Adipose tissue (tissue), 3 donors: Measurements from ENCODE around the gene CPLX4. TPM values are rescaled to one million over a fixed set of nuclear protein-coding genes. Genes with fewer than 3 reads are reported as not detected.

ENCODE experiments used
- H3K27ac ChIP-seq: one replicate; pipeline ENCODE4 v1.5.1; 2013; ENCODE audit warnings: low read depth, low read length
- WGBS, 3 donors: extraction: QIAGEN DNeasy Blood & Tissue Kit; methylation state at CpG; one replicate each; pipeline ENCODE4 v1.1.7; 2013; 5-methylcytosine and 5-hydroxymethylcytosine counted together
- polyA plus RNA-seq, 3 donors: library from polyadenylated mRNA; stranded (reverse); fragments of 200-250 nt; gene quantifications; one replicate each; pipeline ENCODE4 v1.2.3, GENCODE V29; 2013
- donor health status: healthy with polysubstance abuse.
- donor health status: Bipolar disorder and iron deficiency.
- donor health status: healthy.

CPLX4 gene
- polyA plus RNA-seq, 3 donors = 0.07 TPM; not detected in 2

DNA sequence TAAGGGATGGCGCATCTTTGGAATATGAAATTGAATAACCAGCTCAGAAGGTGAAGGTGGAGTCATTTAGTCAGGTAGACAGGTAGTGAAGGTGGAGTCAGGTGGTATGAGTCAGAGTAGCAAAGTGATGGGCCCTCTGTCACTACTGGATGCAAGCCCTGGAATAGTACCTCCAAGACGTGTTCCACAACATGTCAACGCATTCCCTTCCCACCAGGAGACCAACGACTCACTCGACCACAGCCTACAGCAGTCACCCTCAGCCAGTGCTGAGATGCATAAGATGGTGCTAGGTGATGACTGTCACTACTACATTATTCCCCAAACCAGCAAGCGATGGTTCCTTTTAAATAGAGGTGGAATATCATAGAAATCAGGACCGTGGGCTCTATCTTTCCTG lies 6.8 kb downstream of the CPLX4 start:
- WGBS, 3 donors = 78 to 90% (median 88%) methylated on average over 7 of the region's 7 CpGs
- no peak overlapping the region for H3K27ac ChIP-seq

DNA sequence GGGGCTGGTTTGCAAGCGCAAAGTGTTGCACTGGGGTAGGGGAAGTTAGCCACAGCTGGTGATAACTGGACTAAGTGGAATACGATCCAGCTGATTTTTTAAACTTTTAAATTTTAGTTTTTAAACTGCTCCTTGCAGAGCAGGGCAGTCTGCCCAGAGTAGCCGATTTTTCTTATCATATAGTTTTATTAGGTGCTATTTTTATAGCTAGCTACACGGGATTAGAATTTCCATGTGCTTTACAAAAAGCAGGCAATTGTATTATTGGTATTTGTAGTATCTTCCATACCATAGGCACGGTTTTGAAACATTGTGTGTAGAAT lies 9.6 kb downstream of the CPLX4 start:
- WGBS, 3 donors = 10 to 15% (median 12%) methylated on average over 5 of the region's 5 CpGs
- H3K27ac ChIP-seq = no peak overlapping the region

DNA sequence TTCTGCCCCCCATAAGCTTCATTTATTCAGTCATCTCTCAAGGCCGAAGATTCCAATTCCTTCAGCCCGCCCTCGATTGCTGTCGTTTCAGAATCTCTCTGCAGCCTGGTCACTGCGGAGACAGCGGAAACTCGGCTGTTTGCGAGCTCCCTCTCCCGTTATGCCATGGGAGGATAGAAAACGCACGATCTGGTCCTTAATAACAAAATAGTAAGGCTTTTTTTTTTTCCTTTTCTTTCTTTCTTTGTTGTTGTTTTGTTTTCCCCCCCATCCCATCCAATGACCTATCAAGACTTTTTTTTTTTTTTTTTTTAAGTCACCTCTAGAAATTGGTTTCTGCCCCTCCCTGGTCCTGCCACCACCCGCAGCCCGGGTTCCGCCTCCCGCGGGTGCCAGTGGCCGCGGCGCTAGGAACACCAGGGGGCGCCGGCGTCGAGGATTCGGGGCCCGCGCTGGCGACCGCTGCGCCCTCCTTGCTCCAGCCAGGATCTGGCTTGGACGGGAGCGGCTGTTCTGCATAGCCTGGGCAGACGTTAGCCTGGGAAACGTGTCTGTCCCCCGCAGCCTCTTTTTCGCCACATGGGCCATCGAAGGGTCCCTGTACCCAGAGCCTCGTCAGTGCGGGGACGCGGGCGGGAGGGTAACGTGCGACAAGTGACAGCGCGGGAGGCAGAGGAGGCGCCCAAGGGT lies 10.1 kb downstream of the CPLX4 start:
- 1 to 3% (median 2%) methylated on average over 46 of the region's 46 CpGs for WGBS, 3 donors
- no peak overlapping the region for H3K27ac ChIP-seq

DNA sequence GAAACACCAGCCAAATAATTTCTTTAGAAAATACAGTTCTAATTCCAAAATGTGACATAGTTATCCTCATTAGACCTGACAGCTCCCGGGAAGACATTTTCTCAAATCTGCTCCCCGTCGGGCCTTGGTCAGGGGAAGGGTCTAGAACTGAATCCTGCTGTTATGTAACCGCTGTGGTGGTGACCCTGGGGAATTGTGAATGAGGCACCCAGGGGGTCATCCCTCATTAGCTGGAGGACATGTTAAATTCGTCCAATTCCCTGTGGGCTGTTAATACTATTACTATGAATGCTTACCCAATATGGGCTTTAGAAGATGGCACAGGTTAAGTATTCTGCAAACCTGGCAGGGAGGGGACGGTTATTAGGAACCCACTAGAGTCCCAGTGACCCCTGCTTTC lies 11.8 kb downstream of the CPLX4 start:
- no peak overlapping the region for H3K27ac ChIP-seq
- WGBS, 3 donors = 79 to 86% (median 81%) methylated on average over 6 of the region's 6 CpGs

DNA sequence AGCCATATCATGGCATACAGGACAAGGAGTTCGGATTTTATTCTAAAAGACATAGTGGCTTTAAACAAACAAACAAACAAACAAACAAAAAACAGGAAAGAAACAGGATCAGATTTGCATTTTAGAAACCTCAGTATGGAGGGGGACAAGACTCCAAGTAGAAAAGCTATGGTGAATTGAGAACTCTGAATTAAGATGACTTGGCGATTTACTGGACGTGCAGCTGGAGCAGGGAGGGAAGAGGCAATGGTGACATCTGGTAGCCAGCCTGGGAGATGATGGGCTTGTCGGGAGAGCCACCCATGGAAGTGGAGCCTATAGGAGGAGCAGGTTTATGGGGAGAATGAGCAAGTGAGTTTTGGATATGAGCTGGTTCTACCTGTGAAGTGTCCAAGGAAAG lies 13.2 kb downstream of the CPLX4 start:
- 70 to 73% (median 71%) methylated on average over 4 of the region's 4 CpGs for WGBS, 3 donors
- H3K27ac ChIP-seq = no peak overlapping the region

DNA sequence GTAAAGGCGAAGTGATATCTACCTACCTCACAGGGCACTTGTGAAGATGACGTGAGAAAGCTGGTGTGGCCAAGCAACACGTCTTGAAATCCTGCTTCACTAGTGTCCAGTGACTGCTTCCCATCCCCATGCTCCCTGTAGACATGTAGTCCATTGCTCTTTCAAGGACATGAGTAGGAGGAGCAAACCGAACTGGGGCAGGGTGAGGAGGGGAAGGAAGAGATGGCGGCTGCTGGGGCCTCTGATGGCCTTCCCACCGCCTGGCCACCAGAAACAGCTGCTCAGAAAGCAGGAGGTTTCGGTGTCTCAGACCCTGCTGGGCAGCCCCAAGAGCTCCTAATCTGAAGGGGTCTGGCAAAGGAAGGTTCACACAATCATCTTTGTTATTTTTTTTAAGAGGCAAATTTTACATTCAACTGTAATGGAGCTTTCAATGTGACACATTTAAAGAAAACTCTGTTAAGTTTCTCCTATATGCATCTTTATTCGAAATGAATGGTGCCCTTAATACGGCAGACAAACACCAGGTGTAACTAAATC lies 14.7 kb downstream of the CPLX4 start:
- no peak overlapping the region for H3K27ac ChIP-seq
- 78 to 83% (median 81%) methylated on average over 9 of the region's 9 CpGs for WGBS, 3 donors

DNA sequence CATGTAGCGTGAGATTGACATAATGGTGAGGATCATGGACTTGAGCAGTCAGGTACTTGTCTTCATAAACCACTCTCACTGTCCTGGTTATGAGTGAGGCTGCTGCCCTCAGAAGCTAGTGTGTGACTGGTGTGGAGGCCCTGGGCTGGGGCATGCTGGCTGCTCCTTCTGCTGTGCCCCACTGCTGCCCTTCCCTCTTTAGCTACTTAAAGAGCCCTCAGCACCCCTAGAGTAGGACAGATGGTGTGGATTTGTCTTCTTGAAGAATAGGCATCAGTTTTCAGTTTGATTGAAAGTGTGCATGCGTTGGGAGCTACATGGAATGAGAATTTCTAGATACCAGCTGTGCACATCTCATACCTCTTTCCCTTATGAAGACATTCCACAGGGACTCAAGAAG lies 15.4 kb downstream of the CPLX4 start:
- WGBS, 3 donors = 77 to 90% (median 82%) methylated on average over 2 of the region's 2 CpGs
- no peak overlapping the region for H3K27ac ChIP-seq

DNA sequence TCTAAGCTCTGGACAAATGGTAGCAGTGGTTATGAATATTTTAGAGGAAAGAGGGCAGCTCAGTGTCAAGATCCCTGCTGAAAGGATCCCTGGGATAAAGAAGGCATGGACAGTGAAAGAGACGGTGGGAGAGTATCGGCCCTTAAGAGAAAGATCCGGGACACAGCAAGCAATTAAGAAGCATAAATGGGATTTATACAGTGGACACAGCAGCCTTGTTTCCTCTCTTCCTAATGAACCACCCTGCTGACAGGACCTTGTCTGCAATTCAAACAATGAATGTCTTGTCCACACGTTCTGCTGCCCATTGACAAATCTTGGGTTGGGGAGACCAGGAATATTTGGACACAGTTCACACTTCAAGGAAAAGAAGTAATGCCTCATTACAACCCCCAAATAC lies 16.5 kb downstream of the CPLX4 start:
- no peak overlapping the region for H3K27ac ChIP-seq
- 69 to 85% (median 74%) methylated on average over 4 of the region's 4 CpGs for WGBS, 3 donors

DNA sequence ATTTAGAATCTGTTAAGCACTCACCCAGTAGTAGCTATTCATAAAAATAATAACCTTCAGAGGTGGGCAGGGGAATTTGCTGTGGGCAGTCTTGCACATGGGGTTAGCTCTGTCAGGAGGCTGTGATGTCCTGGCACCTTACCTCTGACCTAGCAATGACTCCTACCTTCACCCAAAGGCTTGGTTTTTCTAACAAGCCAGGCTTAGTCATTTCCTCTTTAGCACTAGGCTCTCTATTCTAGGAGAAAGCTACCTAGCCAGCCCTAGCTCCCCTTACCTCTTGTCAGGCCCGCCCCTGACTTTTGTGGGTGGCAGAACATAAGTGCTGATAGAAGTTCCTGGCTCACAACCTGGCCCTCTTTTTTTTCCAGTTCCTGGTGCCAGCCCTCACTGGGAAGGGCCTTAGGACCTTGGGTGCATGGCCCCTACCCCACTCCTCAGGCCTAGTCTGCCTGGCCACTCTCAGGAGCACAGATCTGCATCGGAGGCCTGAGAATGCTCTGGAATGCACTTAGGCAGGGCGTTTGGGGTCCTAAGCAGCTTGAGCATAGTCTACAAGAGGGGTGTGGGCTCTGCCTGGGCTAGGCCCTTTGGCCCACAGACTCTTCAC lies 17.7 kb downstream of the CPLX4 start:
- no peak overlapping the region for H3K27ac ChIP-seq
- 68 to 80% (median 71%) methylated on average over 3 of the region's 3 CpGs for WGBS, 3 donors

DNA sequence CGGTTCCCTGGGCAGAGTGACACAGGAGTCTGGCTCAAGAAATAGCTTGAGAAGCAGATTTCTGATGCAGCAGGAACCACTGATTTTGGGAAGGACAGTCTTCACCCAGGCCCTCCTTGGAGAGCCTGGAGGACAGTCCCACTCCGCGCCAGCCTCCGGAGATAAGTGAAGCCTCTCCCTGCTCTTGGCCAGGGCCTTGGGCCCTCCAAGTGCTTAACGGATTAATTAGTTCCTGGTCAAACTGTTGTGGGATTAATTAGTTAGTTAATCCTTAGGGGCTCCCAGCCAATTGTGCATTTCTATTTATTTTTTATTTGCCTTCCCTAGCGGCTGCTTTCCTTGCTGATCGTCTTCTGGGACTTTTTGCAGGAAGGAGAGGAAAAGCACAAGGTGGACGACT lies 19.6 kb downstream of the CPLX4 start:
- 68 to 79% (median 78%) methylated on average over 8 of the region's 8 CpGs for WGBS, 3 donors
- no peak overlapping the region for H3K27ac ChIP-seq

DNA sequence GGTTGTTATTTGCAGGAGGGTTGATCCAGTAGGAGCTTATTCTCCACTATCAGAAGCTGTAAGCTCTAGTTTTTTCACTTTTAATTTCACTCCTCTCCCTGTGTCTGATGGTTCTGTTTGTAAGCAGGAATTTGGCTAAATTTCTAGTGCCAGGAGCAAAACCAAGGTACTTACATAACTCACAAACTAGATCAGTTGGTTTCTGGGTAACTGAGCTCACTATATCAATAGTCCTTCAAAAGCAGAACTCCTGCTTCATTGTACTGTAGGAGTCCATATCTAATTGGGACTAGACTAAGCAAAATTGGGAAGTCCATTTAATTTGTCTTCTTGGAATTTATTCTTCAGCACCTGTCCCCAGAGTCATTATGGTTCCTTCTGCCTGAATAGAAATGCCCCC lies 25.1 kb downstream of the CPLX4 start:
- H3K27ac ChIP-seq = no peak overlapping the region

DNA sequence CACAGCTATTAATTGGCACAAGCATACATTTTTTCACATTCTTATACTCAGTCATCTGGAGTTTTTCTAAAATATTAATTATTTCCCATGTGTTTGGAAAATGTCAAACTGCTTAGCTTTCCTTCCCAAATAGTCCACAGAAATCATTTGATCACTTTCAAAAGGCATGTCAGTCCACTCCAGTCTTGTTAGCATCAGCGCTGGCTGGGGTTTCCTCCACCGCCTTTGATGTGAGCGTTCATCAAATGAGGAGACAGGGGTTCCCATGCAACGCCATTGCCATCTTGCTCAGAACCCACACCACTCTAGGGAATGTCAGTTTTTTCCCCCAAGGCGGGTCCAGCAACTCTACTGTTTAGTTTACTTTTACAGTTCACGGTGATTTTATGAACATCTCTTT lies 32.1 kb downstream of the CPLX4 start:
- WGBS, 3 donors = 52 to 68% (median 59%) methylated on average over 6 of the region's 6 CpGs
- H3K27ac ChIP-seq = no peak overlapping the region

DNA sequence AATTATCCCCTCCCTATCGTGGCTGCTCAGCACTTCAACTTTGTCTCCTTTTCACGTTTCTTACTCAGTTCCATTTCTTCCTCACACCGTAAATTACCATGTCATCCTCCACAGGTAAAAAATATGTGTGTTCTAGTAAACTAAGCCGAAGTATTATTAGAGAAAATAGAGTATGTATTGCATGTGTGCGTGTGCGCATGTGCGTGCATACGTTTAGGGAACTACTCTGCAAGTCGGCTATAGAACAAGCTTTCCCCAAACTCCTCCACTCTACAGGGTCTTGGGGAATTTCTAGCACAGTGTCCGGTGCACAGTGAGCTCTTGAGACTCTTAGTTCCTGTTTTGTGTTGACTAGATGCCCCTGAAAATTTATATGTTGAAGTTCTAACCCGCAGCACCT lies 36.1 kb downstream of the CPLX4 start:
- 80 to 81% (median 80%) methylated on average over 11 of the region's 11 CpGs for WGBS, 3 donors
- no peak overlapping the region for H3K27ac ChIP-seq

DNA sequence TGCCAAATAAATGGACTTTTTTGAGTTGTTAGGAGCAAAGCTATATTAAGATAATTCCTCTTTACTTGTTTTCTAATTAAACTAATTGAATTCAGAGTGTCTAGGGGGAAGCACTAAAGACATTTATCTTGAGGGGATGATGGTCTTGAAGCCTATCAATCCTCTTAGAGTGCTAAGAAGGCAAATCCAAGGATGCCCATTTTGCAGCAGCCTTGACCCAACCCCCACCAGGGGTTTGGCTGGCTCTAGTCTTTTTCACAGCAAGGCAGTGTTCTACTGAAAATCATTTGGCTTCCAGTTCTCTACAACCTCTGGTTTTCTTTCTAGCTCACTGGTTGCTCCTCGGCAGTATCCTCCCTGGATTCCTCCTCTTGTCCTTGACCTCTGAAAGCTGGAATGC lies 38.7 kb downstream of the CPLX4 start:
- 31 to 63% (median 56%) methylated on average over 1 of the region's 1 CpG for WGBS, 3 donors
- no peak overlapping the region for H3K27ac ChIP-seq

DNA sequence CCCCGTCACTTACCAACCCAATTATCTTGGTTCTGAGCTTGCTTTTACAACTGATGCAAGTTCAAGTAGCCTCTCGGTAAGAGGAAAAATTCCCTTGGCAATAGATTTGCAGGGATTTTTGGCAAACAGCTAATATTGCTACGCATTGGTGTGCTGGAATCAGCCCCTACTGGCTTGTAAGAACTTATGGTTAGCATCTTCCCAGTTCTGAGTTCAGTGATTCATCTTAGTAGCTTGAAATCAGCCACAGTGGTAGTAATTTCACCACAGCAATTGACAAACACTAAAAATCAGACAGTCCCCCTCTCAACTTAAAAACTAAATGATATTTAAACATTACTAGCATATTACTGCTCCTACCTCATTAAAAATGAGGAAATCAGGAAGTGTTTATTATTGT lies 39.3 kb downstream of the CPLX4 start:
- H3K27ac ChIP-seq = no peak overlapping the region
- WGBS, 3 donors = 62 to 79% (median 67%) methylated on average over 3 of the region's 3 CpGs

DNA sequence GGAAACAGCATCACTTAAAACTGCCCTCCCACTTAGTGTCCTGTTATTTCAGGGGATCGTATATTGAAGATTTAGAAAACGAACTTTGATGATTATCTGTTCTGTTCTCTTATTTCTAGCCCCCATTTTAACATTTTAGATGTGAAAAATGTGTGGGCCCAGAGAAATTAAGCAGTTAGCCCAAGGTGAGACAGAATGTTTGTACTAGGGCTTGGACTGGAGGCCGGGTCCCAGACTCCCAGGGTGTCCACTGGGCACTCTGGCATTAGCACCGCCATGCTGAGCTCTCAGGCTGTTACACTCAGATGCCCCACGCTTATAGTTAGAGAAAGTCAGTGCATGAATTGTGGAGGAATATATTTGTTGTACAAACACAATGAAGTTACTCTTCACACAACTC lies 39.7 kb downstream of the CPLX4 start:
- 63 to 72% (median 66%) methylated on average over 5 of the region's 5 CpGs for WGBS, 3 donors
- no peak overlapping the region for H3K27ac ChIP-seq

DNA sequence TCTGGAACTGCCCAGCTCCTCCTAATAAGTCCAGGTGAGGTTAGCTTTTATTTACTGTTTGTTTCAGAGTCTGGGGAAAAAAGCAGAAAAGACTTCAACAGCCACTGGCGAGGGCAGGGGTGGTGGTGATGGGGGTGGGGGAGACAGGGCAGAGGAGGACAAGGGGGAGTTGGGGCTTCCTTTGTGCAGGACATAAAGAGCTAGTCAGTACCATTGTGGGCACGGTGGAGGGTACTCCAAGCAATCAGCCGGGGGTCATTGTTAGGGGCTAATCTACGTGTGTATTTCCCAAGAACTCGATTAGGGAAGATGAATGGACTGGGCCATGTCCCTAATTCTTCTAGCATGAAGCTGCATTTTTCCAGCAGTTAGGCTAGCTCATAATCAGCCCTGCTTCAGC lies 42.4 kb downstream of the CPLX4 start:
- H3K27ac ChIP-seq = no peak overlapping the region
- 26 to 34% (median 33%) methylated on average over 5 of the region's 5 CpGs for WGBS, 3 donors

DNA sequence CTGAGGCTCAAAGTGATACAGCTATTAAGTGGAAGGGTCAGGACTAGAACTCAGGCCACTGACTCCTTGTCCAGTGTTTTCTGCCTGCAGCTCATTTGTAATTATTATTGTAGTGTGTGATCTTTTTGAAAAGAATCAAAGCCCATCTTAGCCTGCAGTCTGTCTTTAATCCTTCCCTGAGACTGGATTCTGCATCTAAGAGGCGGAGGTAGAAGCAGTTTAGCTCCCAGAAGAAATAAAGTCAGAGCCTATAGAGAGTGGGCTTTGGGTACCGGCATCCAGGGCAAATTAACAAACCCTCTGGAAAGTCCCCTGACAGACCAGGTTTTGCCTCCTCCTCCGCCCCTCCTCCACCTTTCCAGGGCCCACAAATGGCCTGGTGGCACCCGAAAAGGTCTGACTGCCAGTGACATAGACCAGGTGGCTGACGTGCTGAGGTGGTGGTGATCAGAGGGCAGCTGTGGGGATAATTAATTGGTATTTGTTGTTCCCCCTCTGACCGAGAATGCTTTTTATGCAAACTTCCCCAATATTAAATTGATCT lies 43.0 kb downstream of the CPLX4 start:
- H3K27ac ChIP-seq = no peak overlapping the region
- WGBS, 3 donors = 23 to 36% (median 23%) methylated on average over 6 of the region's 6 CpGs

DNA sequence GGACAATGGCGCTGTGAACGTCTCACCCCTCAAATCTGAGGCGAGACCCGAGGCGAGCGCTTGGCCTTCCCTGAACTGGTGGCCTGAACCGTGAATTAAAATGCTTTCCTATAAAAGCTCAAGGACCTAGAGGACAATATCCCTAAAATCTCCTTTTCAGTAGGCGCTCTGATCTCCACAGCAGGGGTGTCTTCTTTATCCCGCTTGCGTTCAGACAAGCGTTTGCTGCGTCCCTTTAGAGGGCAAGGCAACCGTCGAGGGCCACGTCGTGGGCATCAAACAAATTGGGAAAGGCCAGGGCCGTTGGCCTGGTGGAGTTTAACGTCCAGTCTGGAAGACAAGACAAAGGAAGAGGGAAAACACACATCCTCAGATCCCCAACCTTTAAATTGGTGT lies 43.9 kb downstream of the CPLX4 start:
- 14 to 17% (median 16%) methylated on average over 18 of the region's 18 CpGs for WGBS, 3 donors
- H3K27ac ChIP-seq = no peak overlapping the region
